ENCODE measurements around the gene UPK1A.

UPK1A gene

GRCh38 chr19:35693422-35693821 lies 27.1 kb downstream of the UPK1A start:
- DNase-seq (ENCODE audit: low read depth), result no peak

DNA sequence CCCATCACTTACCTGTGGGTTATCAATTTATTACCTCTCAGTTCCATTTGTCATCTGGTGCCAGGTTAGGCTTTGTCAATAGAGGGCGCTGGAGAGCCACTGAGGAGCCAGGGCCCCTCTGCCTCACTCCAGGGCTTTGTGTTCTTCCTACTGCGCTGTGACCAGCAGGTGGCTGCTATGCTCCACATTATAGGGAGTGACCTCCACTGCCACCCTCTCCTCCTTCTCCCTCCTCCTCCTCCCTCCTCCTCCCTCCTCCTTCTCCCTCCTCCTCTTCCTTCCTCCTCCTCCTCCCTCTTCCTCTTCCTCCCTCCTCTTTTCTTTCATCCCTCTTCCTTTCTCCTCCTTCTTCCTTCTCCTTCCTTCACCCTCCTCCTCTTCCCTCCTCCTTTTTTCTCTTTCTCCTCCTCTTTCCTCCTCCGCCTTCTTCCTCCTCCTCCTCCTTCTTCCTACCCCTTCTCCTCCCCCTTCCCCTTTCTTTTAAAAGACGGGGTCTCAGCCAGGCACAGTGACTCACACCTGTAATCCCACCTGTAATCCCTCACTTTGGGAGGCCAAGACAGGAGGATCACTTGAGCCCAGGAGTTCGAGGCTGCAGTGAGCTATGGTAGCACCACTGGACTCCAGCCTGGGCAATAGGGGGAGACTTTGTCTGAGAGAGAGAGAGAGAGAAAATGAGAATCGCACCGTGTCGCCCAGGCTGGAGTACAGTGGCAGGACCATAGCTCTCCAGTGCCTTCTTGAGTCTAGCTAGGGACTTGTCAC lies 27.7 kb downstream of the UPK1A start:
- peak; percentile 30 for DNase-seq (ENCODE audit: low read depth)

DNA sequence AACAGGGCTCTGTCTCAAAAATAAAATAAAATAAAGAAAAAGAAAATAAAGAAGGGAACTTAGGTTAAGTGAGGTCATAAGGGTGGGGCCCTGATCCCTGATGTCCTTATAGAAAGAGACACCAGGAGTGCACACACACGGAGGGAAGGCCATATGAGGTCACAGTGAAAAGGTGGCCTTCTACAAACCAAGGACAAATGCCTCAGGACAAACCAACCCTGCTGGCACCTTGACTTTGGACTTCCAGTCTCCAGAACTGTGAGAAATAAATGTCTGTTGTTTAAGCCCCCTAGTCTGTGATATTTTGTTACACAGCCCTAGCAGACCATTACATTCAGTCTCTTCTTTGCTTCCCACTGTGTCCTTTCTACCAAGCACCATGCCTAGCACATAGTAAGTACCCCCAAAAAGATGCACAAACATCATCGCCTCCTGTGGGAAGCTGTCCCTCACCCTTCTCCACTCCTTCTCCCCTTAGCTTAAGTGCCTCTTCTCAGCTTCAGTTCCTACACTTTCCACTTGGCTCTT lies 29.6 kb downstream of the UPK1A start:
- DNase-seq (ENCODE audit: low read depth), result no peak

DNA sequence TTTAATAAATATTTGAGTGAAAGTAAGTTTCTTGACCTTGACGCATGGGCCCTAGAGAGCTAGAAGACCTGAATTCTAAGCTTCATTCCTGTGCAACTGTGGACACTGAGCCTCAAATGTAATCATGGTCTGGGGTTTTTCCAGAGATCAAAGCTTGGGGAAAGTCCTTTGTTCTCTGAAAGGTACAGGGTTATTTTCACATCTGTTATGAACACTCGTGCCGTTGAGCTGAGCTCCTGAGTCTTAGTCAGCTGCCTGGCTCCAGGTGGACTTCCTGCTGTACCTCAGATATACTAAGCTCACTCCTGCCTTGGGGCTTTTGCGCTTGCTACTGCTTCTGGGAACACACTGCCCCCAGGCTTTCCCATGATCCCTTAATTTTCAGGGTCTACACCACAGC lies 30.5 kb downstream of the UPK1A start:
- DNase-seq (ENCODE audit: low read depth), result no peak

DNA sequence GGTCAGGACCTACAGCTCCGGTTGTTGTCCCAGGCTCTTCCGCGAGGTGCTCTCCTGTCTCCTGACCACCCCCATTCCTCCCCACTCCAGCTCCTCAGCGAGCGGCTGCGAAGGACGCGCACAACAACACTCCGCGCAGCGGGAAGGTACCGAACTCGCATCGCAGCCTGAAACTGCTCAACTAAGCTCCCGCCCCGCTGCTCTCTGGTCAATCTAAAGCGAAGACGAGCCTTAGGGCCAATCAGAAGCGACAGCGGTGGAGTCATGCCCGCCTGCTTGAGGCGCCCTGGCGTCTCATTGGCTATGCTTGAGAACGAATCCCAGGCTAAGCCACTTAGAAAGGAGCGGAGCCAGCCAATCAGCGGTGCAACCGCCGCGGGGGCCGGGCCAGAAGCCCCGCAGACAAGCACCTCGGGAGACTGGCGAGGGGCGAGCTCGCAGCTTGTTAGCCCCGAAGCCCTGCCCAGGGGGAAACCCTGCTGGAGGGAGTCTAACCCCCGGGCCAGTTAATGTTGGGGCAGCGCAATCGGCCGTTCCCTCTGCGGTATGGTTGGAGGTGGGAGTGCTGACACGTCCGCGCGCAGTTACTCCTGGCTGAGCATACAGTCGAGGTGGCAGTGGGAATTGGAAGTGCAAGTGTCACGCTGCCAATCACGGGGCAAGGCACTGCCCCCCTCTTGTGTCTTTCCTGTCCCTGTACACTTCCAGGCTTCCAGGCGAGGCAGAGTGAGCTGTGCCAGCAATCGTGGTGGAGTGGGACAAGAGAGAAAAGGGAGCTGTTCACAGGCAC lies 36.1 kb downstream of the UPK1A start:
- peak; percentile 83 for DNase-seq (ENCODE audit: low read depth)

DNA sequence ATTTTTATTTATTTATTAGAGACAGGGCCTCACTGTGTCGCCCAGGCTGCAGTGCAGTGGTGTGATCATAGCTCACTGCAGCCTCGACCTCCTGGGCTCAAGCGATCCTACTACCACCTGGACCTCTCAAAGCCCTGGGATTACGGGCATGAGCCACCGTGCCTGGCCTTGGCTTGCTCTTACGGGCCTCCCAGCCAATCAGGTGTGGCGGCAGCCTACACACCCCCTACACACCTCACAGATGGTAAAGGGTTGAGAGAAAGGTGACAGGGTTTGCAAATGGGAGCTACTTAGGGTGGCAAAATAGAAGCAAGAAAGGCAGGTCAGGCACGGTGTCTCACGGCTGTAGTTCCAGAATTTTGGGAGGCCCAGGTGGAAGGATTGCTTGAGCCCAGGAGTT lies 37.0 kb downstream of the UPK1A start:
- DNase-seq (ENCODE audit: low read depth), result no peak

GRCh38 chr19:35704218-35704617 lies 37.9 kb downstream of the UPK1A start, which contains the start of gene ZBTB32:
TSS of gene ZBTB32 (plus strand) at chr19:35704558. CDS start at chr19:35714627, 10,069 bp downstream.
- peak; percentile 13 for DNase-seq (ENCODE audit: low read depth)

- no peak for DNase-seq (ENCODE audit: low read depth)
Measured at GRCh38 chr19:35708391-35708790, 42.1 kb downstream of the UPK1A start.

- no peak for DNase-seq (ENCODE audit: low read depth)
Measured at GRCh38 chr19:35710784-35711723, 44.7 kb downstream of the UPK1A start.

GRCh38 chr19:35712567-35713505 lies 46.5 kb downstream of the UPK1A start:
- DNase-seq (ENCODE audit: low read depth), result no peak

DNA sequence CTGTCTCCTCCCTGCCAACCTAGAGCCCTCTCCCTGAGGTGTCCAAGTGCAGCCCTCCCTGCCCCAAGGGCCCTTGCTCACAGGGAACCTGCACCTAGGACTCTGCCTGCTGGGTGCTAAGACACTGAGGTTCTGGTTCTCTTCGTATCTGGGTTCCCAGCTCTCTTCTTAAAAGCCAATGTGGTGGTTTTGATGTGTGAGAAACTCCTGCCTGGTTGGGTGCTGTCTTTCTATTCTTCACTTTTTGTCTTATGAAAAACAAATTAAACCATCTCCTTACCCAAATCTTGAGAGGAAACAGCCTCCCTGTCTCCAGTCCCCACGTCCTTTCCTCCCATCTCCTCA lies 47.2 kb downstream of the UPK1A start:
- no peak for DNase-seq (ENCODE audit: low read depth)

DNA sequence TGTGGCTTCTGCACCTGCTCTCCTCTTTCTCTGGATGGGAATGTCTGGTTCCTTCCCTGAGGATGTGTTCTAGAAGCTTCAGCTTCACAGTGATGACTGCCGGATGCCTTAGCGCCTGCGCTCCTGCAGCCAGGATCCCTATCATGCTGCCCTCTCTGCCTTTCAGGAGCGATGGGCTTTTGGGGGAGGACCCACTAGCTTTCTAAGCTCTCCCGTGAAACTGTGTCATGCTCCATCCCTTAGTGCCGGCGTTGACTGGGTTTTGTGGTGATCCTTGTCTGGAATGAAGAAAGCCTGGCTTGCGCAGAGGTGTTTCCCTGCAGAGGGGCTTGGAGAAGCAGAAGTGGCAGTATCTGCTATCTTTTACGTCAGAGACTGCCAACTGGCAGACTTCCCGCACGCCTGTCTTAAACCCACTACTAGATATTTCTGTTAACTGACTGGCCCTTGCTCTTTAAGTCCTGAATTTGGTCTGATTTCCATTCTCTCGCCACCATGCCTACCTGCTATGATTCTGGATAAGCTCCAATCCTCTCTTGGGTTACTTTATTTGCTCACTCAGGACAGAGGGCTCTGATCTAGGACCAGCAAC lies 47.7 kb downstream of the UPK1A start:
- DNase-seq (ENCODE audit: low read depth), result no peak

DNA sequence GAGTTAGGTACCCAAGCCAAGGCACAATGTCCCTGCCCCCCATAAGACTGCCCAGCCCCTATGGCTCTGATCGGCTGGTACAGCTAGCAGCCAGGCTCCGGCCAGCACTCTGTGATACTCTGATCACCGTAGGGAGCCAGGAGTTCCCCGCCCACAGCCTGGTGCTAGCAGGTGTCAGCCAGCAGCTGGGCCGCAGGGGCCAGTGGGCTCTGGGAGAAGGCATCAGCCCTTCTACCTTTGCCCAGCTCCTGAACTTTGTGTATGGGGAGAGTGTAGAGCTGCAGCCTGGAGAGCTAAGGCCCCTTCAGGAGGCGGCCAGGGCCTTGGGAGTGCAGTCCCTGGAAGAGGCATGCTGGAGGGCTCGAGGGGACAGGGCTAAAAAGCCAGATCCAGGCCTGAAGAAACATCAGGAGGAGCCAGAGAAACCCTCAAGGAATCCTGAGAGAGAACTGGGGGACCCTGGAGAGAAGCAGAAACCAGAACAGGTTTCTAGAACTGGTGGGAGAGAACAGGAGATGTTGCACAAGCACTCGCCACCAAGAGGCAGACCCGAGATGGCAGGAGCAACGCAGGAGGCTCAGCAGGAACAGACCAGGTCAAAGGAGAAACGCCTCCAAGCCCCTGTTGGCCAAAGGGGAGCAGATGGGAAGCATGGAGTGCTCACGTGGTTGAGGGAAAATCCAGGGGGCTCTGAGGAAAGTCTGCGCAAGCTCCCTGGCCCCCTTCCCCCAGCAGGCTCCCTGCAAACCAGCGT lies 48.5 kb downstream of the UPK1A start:
- DNase-seq (ENCODE audit: low read depth), result no peak

- no peak for DNase-seq (ENCODE audit: low read depth)
Measured at GRCh38 chr19:35715355-35715809, 49.1 kb downstream of the UPK1A start.

DNA sequence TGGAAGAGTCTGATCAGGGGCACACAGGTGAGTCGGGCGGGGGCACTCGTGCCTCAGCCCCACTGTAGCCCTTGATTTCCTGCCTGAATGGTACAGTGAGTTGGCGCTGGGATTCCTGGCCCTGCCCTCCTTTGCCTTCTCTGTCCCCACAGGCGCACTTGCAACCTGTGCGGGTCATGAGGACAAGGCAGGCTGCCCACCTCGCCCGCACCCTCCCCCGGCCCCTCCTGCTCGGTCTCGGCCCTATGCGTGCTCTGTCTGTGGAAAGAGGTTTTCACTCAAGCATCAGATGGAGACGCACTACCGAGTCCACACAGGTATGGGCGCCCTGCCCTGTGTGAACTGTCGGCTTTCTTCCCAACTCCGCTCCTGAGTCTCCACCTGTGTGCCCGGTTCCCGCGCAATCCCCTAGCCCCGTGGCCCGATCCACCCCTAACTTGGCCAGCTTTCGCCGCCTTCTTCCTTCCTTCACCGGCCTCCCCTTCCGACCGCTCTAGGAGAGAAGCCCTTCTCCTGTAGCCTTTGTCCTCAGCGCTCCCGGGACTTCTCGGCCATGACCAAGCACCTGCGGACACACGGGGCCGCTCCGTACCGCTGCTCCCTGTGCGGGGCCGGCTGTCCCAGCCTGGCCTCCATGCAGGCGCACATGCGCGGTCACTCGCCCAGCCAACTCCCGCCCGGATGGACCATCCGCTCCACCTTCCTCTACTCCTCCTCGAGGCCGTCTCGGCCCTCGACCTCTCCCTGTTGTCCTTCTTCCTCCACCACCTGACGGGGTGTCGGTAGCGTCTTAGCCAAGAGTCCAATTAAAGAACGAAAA lies 49.9 kb downstream of the UPK1A start:
- no peak for DNase-seq (ENCODE audit: low read depth)

- DNase-seq (ENCODE audit: low read depth), result peak; percentile 67
Measured at GRCh38 chr19:35716801-35717664, 50.7 kb downstream of the UPK1A start.

- no peak for DNase-seq (ENCODE audit: low read depth)
Measured at GRCh38 chr19:35717665-35718344, 51.5 kb downstream of the UPK1A start, which contains the start of gene KMT2B. TSS of gene KMT2B (plus strand) at chr19:35718003. CDS start at chr19:35718019, 16 bp downstream.

Data from GM04503 (cell line).